Stomach smooth muscle (tissue), 2 donors: ENCODE results near the gene KDM4B.
A peak's percentile ranks its signal among the peaks of the same experiment; 100 is the strongest.
"Not testable (repeated sequence)": the region's sequence is repeated elsewhere in the genome, so short reads cannot be mapped to it uniquely, and the experiment has no call there.

Experiments used
- H3K27ac ChIP-seq: one replicate; pipeline ENCODE4 v1.7.0; 2013; ENCODE audit warnings: mild to moderate bottlenecking, low read length, inconsistent platforms
- H3K27me3 ChIP-seq, 2 donors: one replicate each; pipeline ENCODE4 v1.7.0; 2013; ENCODE audit warnings: low read length in 2 of 2; ENCODE audit not compliant: insufficient read depth in 2 of 2, control insufficient read depth in 1 of 2
- H3K36me3 ChIP-seq, 2 donors: one replicate each; pipeline ENCODE4 v1.7.0; 2013; ENCODE audit warnings: low read length in 2 of 2; ENCODE audit not compliant: control insufficient read depth in 2 of 2, insufficient read depth in 2 of 2
- H3K4me1 ChIP-seq: one replicate; pipeline ENCODE4 v1.7.0; 2013; ENCODE audit warnings: low read length; ENCODE audit not compliant: control insufficient read depth, insufficient read depth
- H3K4me3 ChIP-seq, 2 donors: one replicate each; pipeline ENCODE4 v1.7.0; 2013; ENCODE audit warnings: low read length in 2 of 2
- H3K9ac ChIP-seq, 2 donors: one replicate each; pipeline ENCODE4 v1.7.0; 2013; ENCODE audit warnings: low read length in 2 of 2, mild to moderate bottlenecking in 1 of 2
- H3K9me3 ChIP-seq, 2 donors: one replicate each; pipeline ENCODE4 v1.7.0; 2013; ENCODE audit warnings: low read length in 2 of 2; ENCODE audit not compliant: control insufficient read depth in 2 of 2
- donor health status: healthy.
- donor health status: Pancreatic carcinoma.

KDM4B gene

GRCh38 chr19:5025027-5025426 lies 56.1 kb downstream of the KDM4B start:
- no peaks in the 10 kb centered on the region for H3K27me3 ChIP-seq
- no peaks in the 10 kb centered on the region for H3K9me3 ChIP-seq
- peaks cover 35% of the 10 kb centered on the region for H3K4me1 ChIP-seq
- H3K36me3 ChIP-seq: peaks cover 0 to 7% of the 10 kb centered on the region in 2 donors
- H3K9ac ChIP-seq: no peak overlapping the region
- H3K27ac ChIP-seq: no peak overlapping the region
- no peak overlapping the region for H3K4me3 ChIP-seq

- peak overlapping the region in 1 of 2 donors; percentile 13 for H3K9ac ChIP-seq
- H3K27me3 ChIP-seq: no peaks in the 10 kb centered on the region
- H3K9me3 ChIP-seq: no peaks in the 10 kb centered on the region
- no peak overlapping the region for H3K27ac ChIP-seq
- H3K4me3 ChIP-seq: peak overlapping the region in 1 of 2 donors; percentile 3
- peaks cover 49% of the 10 kb centered on the region for H3K4me1 ChIP-seq
- H3K36me3 ChIP-seq: peaks cover 0 to 6% of the 10 kb centered on the region in 2 donors
Measured at GRCh38 chr19:5026706-5027273, 57.9 kb downstream of the KDM4B start.

GRCh38 chr19:5028229-5028886 lies 59.4 kb downstream of the KDM4B start:
- Histone ChIP-seq H3K4me3 (no peak overlapping the region), H3K9ac (no peak overlapping the region), H3K4me1 (peaks cover 41% of the 10 kb centered on the region), H3K27ac (no peak overlapping the region), H3K27me3 (no peaks in the 10 kb centered on the region), H3K36me3 (peaks cover 5 to 8% of the 10 kb centered on the region in 2 donors), H3K9me3 (no peaks in the 10 kb centered on the region)

- H3K4me3 ChIP-seq, H3K27me3 ChIP-seq, H3K27ac ChIP-seq, H3K9me3 ChIP-seq, H3K9ac ChIP-seq: not testable (repeated sequence)
- peaks cover 8 to 16% of the 10 kb centered on the region in 2 donors for H3K36me3 ChIP-seq
- H3K4me1 ChIP-seq: peaks cover 33% of the 10 kb centered on the region
Measured at GRCh38 chr19:5029596-5029995, 60.7 kb downstream of the KDM4B start.

- Histone ChIP-seq H3K27me3 (no peaks in the 10 kb centered on the region), H3K36me3 (peaks cover 8 to 16% of the 10 kb centered on the region in 2 donors), H3K4me3 (no peak overlapping the region), H3K9me3 (no peaks in the 10 kb centered on the region), H3K27ac (no peak overlapping the region), H3K4me1 (peaks cover 36% of the 10 kb centered on the region), H3K9ac (no peak overlapping the region)
Measured at GRCh38 chr19:5030136-5030820, 61.4 kb downstream of the KDM4B start.

- Histone ChIP-seq H3K4me3 (no peak overlapping the region), H3K27ac (no peak overlapping the region), H3K36me3 (peaks cover 8 to 16% of the 10 kb centered on the region in 2 donors), H3K4me1 (peaks cover 42% of the 10 kb centered on the region), H3K9me3 (no peaks in the 10 kb centered on the region), H3K27me3 (no peaks in the 10 kb centered on the region), H3K9ac (no peak overlapping the region)
Measured at GRCh38 chr19:5030822-5031221, 61.9 kb downstream of the KDM4B start.

- no peaks in the 10 kb centered on the region for H3K9me3 ChIP-seq
- no peak overlapping the region for H3K27ac ChIP-seq
- peaks cover 8 to 16% of the 10 kb centered on the region in 2 donors for H3K36me3 ChIP-seq
- H3K4me3 ChIP-seq: no peak overlapping the region
- H3K27me3 ChIP-seq: no peaks in the 10 kb centered on the region
- no peak overlapping the region for H3K9ac ChIP-seq
- peaks cover 46% of the 10 kb centered on the region for H3K4me1 ChIP-seq
Measured at GRCh38 chr19:5031231-5032100, 62.6 kb downstream of the KDM4B start.

GRCh38 chr19:5032101-5032967 lies 63.4 kb downstream of the KDM4B start:
- H3K4me3 ChIP-seq: no peak overlapping the region
- no peak overlapping the region for H3K9ac ChIP-seq
- H3K27ac ChIP-seq: no peak overlapping the region
- H3K36me3 ChIP-seq: peaks cover 8 to 16% of the 10 kb centered on the region in 2 donors
- peaks cover 48% of the 10 kb centered on the region for H3K4me1 ChIP-seq
- H3K9me3 ChIP-seq: no peaks in the 10 kb centered on the region
- no peaks in the 10 kb centered on the region for H3K27me3 ChIP-seq

- H3K4me3 ChIP-seq: peak overlapping the region in 1 of 2 donors; percentile 22
- H3K4me1 ChIP-seq: peaks cover 50% of the 10 kb centered on the region
- no peak overlapping the region for H3K27ac ChIP-seq
- peaks cover 15% of the 10 kb centered on the region in 2 donors for H3K36me3 ChIP-seq
- no peaks in the 10 kb centered on the region for H3K9me3 ChIP-seq
- no peak overlapping the region for H3K9ac ChIP-seq
- H3K27me3 ChIP-seq: no peaks in the 10 kb centered on the region
Measured at GRCh38 chr19:5035105-5035761, 66.3 kb downstream of the KDM4B start.
